Stomach (tissue), 4 donors: Measurements from ENCODE around the gene RAD54L.

Experiments
- POLR2A ChIP-seq, 4 donors: fragments of 450-650 bp; IDR thresholded peaks; one replicate each; pipeline ENCODE4 v1.6.1; 2016; ENCODE audit warnings: antibody characterized with exemption in 4 of 4, control low read depth in 2 of 4, mild to moderate bottlenecking in 1 of 4, moderate library complexity in 1 of 4
- TF ChIP-seq, protein P1 (sequence below), 7 experiments: fragments of 450-650 bp in 4 of 7; fragments of 200-600 bp in 3 of 7; sonication (generic) in 3 of 7; IDR thresholded peaks; one replicate each; pipeline ENCODE4 v1.5.1; 2016 to 2019; ENCODE audit warnings: antibody characterized with exemption in 7 of 7, control low read depth in 2 of 7, mild to moderate bottlenecking in 1 of 7

- TF ChIP-seq, protein P1, sequence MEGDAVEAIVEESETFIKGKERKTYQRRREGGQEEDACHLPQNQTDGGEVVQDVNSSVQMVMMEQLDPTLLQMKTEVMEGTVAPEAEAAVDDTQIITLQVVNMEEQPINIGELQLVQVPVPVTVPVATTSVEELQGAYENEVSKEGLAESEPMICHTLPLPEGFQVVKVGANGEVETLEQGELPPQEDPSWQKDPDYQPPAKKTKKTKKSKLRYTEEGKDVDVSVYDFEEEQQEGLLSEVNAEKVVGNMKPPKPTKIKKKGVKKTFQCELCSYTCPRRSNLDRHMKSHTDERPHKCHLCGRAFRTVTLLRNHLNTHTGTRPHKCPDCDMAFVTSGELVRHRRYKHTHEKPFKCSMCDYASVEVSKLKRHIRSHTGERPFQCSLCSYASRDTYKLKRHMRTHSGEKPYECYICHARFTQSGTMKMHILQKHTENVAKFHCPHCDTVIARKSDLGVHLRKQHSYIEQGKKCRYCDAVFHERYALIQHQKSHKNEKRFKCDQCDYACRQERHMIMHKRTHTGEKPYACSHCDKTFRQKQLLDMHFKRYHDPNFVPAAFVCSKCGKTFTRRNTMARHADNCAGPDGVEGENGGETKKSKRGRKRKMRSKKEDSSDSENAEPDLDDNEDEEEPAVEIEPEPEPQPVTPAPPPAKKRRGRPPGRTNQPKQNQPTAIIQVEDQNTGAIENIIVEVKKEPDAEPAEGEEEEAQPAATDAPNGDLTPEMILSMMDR (IDR thresholded peaks at IDR 0.05) = no peak
- no peak for TF ChIP-seq POLR2A (IDR thresholded peaks at IDR 0.05)
These were observed 37.0 kb upstream of the RAD54L start for GRCh38 chr1:46210561-46210960.
